Activated CD4-positive, CD25-positive, alpha-beta regulatory T cell treated with anti-CD3 and anti-CD28 coated beads, Interleukin-2, amount 50 U/mL, for 72 hours (primary cell): ENCODE results near the gene CTNNBIP1.
"Not testable (repeated sequence)": the region's sequence is repeated elsewhere in the genome, so short reads cannot be mapped to it uniquely, and the experiment has no call there.

Source experiments
- DNase-seq: peaks from one replicate; pipeline ENCODE4 v3.0.0; 2021

The CTNNBIP1 gene

DNA sequence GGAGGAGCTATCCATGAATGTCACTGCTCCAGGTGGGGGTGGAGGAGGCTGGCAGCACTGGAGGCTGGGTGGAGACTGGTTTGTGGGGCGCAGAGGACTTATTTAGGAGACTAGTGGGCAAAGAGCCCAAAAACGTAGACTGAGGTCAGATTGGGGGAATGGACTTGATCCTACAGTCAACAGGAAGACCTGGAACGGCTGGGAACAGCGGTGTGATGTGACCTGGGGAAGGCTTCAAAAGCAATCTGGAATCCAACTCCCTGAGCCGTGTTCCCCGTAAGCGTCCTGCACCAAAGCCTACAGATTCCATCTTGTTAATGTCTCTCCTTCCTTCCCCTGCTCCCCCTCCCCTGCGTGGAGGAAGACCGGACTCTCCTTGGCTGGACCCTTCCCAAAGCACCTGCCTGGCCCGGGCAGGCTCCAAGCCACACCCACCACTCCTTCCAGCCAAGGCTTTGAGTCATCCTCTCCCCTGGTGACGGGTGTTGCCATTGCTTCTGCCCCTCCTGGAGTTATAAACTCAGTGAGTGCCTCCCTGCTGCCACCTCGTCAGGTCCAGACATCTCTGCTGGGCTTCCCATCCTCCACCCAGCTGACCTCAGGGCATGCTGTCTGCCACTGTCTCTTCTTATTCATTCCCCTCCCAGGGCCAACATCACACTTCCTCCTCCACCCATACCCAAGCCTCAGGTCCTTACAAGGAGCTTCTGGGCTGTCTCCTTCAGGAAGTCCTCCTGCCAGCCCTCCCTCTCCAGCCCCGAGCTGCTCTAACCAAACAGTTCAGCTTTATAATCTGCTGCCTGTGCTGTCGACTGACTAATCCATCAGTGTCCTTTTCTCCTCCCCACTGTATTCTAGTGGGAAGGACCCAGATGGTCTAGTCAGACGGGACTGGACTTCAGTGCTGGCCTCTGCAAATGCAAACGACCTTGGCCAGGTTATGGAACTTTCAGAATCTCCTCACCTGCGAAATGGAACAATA is 84.7 kb downstream of the CTNNBIP1 start:
- no peak for DNase-seq

DNA sequence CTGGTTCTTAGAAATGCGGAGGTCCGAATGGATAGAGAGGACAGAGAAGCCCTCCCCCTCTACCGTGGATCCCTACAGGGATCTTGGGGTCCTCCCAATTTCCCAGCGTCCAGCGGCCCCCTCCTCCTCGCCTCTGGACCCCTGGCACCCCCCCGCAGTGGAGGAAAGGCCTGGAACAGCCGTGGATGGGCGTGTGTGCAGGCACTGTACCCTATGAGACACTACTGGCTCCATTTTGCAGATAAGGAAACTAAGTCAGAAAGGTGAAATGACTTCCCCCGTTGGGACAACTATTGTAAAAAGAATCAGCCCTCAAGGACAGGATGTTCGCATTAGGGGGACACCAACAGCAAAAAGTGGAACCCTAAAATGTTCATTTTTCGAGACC is 85.4 kb downstream of the CTNNBIP1 start:
- no peak for DNase-seq

DNA sequence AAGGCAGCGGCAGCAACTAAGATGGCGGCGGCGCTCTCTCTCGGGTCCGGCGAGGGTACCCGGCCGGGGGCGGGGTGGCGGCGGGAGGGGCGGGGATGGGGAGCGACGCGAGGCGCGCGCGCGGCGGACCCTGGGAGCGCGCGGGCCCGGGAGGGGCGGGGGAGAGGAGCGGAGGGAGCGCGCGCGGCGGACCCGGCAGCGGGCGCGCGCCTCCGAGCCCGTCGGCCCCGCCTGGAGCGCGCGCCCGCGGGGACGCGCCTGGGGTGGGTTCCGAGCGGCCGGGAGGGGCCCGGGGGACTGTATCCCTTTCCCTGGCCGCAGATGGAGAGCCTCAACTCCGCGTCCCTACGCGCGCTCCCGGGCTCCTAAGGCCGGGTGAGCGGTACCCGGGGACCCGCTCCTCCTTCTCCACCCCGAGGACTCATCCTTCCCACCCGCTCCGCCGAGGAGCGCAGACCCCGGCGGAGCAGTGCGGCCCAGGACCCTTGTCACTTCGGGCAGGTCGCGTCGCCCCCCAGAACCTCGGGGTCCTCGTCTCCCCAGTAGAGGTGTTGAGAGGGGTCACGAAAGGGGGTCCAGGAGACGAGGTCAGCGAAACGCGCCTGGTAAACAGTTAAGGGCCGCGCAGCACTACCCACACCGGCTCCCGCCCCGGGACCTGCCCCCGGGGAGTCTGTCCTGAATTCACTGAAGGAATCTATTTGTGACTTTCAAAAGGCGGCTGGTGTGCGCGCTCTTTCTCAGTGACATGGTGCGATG is 85.9 kb downstream of the CTNNBIP1 start, which contains the start of gene CLSTN1:
Gene CLSTN1, minus strand, starts transcription at position 23 of the 759 bp plus-strand sequence. CDS start 232 bp downstream, outside the sequence.
- peak; percentile 86 for DNase-seq

DNA sequence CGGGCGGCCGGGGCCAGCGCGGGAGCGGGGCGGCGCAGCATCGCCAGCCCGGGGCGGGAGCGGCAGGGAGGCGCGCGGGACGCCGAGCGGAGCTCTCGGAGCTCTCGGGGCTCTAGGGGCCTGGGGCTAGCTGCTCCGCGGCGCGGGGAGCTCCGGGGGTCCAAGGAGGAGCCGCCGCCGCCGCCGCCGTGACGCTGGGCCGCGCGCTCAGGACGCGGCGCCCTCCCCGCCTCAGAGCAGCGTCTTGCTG is 86.5 kb downstream of the CTNNBIP1 start:
- DNase-seq: no peak

DNA sequence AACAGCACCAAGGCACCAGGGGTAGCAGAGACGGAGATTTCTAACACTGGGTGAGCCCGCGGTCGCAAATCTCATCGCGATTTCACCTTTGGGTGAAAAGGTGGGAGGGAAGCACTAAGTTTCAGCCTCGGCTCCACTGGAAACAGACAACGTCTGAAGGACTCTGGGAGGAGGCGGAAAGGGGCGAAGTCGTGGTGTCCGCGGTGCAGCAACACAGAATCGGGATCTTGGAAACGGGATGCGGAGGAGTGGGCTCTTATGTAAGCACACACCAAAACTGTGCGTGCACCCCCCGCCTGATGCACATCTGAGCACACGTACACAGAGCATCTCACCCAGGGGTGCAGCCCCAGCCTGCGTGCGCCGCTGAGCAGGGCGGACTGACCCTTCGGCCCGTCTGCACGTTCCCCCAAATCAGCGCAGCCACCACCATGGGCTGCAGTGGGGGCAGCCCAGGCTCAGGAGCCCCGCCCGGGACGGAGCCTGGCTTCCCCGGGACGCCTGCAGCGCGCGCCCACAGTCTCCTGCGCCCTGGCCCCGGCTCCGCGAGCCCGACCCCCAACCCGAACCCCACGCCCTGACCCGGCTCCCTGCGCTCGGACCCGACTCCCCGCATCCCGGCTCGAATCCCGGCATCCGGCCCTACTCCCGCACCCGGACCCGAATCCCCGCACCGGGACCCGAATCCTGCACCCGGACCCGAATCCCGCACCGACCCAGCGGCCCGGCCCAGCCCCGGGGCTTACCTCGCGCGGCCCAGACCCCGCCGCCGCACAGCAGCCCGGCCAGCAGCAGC is 87.0 kb downstream of the CTNNBIP1 start:
- peak; percentile 48 for DNase-seq

DNA sequence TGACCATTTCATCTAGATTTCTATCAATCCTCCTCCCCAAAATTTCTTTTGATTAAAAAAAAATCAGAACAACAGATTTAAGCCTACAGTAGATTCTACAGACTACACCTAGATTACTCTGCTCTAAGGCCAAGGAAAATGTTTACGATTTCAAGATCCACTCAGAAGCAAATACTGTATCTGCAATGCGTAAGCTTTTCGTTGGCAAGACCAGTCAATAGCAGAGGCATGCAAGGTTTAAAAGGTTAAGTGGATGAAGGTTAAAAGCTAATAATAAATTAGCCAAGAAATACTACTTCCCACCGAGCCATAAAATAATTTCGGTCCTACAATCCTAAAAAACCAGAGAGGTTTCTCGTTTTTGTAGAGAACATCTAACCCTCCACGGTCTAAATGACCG is 87.6 kb downstream of the CTNNBIP1 start:
- DNase-seq: no peak

DNA sequence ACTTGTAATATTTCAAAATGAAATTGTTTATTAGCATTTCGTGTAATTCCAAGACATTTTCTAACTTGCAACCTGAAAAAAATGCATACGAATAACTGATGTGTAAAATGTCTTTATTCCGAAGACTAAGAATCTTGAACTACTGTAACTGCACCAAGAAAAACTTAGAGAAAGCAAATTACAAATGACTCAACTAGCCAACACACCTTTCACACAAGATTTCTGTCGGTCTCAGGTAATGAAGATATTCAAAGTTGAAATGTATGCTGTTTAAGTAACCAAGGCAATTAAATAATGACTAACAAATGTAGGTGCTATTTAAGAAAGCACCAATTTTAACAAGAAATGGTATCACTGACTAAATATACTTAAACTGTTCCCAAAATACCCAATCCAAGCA is 88.4 kb downstream of the CTNNBIP1 start:
- no peak for DNase-seq

DNA sequence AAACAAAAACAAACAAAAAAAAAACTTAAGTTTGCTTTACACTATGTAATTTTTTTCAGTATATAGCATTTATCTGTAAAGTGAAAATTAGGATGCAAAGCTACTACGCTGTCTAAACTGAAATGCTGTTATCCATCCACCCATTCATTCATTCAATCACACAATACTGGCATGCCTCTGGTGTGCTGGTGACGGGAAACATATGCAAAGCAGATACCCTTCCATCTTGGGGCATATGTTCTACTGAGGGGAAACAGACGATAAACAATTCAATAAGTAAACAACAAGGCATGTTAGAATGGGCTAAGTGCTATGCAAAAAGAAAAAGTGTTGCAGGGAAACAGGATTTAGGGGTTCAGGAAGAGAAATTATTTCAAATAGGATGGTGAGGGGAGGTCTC is 89.5 kb downstream of the CTNNBIP1 start:
- no peak for DNase-seq

DNA sequence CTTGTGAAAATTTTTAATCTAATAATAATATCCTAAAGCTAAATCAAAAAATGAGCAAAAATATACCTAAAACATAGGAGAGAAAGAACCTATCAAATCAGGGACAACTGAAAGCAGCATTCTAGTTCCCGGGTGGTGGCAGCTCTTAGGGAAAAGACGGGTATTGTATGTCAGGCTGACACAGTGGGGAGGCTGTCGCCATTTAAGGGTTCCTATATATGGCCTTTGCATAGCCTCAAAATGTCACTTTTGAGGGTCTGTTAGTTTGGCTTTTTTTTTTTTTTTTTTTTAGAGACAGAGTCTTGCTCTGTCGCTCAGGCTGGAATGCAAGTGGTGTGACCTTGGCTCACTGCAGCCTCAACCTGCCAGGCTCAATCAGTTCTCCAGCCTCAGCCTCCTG is 92.3 kb downstream of the CTNNBIP1 start:
- DNase-seq: no peak

DNA sequence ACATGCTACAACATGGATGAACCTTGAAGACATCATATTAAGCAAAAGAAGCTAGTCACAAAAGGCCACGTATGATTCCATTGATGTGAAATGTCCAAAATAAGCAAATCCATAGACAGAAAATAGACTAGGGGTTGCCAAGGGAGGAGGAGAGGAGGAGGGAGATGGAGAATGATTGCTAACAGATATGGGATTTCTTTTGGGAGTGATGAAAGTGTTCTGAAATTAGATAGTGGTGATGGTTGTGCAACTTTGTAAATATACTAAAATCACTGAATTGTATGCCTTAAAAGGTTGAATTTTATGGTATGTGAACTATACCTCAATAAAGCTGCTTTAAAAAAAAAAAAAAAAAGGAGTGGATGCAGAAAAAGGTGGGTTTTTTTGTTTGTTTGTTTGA is 93.9 kb downstream of the CTNNBIP1 start:
- no peak for DNase-seq

DNA sequence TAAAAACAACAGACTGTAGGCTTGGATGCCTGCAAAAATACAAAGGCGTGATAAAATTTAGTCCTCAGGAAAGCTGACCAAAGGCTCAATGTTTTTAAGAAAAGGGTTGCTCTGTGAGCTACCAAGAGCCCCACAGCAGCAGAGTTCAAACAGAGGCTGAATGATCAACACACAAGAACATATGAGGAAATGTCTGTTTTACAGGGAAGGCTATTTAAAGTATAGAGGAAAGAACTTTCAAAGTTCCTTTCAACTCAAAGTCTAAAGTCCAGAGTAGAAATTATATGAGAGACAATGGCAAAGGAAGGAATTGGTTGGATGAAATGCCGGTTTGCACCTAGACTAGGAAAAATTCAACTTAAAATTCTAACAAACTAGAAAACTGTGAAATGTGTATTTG is 94.9 kb downstream of the CTNNBIP1 start:
- DNase-seq: no peak

DNA sequence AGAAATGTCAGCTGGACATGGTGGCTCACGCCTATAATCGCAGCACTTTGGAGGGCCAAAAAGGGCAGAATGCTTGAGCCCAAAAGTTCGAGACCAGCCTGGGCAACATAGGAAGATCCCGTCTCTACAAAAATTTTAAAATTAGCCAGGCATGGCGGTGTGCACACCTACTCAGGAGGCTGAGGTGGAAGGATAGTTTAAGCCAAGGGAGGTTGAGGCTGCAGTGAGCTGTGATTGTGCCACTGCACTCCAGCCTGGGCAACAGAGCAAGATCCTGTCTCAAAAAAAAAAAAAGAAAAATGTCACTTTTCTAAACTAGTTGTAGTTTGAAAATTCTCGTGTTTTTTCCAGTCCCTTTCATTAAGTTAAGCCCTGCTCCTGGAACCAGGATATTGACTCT is 95.5 kb downstream of the CTNNBIP1 start:
- DNase-seq: no peak

DNA sequence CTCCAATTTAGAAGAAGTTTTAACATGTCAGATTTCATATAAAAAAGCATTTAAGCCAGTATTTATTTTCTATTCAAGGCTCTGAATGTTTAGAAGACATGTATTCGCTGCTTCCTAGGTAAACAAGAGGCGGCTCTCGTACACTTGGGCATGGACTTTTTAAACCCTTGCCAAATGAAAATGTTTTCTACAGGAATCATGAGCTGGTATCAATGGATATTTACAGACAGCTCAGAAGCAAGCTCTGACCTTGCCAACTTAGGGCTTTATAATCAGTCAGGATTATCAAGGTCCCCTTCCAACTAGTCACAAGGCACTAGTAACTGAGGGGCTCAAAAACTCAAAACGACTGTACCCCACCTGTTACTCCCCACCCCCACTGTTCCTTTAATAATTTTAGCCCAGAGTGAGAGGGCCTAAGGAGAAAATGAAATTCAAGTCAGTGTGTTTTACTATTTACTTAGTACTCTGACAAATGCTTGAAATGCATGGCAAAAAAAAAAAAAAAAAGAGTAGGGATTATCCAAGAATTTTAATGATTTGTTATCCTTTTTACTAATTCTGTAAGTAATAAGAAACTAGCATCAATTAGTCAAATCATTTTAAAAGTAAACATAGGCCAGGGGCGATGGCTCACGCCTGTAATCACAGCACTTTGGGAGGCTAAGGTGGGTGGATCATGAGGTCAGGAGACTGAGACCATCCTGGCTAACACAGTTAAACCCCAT is 98.7 kb downstream of the CTNNBIP1 start:
- DNase-seq: no peak

DNA sequence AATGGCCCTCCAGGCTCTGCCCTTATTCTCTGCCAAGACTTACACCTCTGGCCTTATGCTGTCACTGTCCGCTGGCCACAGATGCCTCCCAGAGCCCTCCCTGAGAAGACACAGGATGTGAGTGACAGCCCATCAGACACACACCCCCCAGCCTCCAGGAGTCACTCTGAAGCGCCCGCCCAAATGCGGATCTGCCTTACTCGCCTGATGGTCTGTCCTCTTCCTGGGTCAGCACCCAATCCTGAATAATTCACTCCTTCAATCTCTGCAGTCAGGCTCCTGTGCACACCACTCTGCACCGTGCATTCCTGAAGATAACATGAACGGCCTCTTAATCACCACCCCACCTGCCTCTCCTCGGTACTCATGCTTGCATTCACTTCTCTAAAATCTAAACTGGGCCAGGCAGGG is 101.0 kb downstream of the CTNNBIP1 start:
- no peak for DNase-seq

DNA sequence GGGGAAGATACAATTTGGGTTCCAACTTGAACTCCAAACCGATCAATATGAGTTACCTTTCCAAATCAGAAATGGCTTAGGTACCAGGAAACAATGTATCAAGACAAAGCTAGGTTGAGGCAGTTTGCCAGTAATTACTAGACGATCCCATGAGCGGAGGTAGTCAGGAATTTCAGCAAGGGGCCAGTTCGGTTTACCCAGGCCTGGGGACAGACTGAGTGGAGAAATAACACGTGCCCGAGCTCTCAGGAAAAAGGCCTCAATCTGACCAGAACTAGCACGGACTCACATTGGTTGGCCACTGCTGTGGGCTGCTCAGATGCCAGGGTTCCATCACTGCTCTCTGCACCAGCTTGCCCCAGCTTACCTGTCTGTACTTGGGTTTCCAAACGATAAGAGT is 101.6 kb downstream of the CTNNBIP1 start:
- DNase-seq: no peak

DNA sequence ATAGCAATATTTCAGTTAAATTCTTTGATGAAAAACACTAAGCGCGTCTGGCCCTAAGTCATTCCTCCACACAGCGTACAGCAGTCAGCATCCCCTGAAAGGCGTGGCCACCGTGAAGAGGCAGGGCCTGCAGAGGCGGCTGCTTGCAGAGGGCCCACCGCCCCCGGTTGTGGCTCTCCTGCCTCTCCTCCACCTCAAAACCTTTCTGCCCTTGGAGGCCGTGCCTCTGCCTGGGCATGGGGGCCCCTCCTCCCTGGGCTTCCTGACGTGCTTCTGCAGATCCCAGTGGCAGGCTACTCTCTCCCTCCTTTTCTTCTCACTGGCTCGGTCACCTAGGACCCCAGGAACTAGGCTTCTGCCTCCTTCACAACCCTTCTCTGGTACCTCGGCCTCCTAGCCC is 102.5 kb downstream of the CTNNBIP1 start:
- no peak for DNase-seq

DNA sequence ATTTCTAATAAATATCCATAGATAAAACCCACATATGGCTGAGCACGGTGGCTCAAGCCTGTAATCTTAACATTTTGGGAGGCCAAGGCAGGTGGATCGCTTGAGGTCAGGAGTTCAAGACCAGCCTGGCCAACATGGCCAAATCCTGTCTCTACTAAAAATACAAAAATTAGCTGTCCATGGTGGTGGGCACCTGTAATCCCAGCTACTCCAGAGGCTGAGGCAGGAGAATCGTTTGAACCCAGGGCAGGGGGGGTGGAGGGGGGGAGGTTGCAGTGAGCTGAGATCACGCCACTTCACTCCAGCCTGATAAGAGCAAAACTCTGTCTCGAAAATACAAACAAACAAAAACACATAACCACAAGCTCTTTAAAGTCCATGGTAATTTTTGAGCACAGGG is 104.1 kb downstream of the CTNNBIP1 start:
- DNase-seq: not testable (repeated sequence)

DNA sequence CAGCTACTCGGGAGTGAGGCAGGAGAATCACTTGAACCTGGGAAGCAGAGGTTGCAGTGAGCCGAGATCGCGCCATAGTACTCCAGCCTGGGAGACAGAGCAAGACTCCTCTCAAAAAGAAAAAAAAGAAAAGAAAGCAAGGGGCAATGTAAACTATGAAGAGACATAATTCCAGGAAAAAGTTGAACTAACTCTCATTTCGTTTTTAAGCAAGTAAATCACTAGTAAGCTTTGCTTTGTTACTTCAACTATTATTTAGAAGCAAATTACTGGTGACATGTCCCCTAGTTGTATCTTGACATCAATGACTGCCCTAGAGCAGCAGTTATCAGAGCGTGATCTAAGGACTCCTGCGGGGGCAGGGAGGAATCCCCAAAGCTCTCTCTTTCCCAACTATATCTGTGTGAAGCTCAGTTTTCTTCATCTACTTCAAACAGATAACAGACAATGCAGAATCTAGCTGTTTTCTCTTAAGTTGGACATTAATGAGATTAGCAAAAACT is 105.0 kb downstream of the CTNNBIP1 start:
- no peak for DNase-seq

DNA sequence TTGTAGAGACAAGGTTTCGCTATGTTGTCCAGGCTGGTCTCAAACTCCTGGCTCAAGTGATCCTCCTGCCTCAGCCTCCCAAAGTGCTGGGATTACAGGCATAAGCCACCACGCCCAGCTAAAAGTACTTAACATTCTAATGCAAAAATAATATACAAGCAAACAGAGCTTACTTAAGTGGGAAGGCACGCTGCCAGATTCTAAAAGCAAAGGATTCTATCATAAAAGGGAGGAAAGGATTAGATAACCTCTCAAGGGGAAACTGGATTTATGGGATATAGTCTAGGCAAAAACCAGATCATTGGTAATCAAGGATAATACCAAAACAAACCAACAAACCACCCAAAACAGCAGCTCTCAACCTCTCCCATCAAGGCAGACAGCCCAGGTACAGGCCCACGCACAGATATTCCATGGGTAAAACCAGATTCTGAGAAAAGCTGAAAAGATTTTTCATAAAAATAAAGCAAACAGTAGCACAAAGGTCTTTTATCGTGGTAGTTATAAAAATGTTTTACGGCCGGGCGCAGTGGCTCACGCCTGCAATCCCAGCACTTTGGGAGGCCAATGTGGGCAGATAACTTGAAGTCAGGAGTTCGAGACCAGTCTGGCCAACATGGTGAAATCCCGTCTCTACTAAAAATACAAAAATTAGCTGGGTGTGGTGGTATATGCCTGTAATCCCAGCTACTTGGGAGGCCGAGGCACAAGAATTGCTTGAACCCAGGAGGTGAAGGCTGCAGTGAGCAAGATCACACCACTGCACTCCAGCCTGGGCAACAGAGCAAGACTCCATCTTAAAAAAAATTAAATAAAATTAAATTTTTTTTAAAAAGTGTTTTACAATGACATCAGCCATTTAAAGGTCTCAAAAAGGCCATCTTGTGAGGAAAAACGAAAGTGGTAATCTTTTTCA is 106.8 kb downstream of the CTNNBIP1 start:
- DNase-seq: not testable (repeated sequence)

DNA sequence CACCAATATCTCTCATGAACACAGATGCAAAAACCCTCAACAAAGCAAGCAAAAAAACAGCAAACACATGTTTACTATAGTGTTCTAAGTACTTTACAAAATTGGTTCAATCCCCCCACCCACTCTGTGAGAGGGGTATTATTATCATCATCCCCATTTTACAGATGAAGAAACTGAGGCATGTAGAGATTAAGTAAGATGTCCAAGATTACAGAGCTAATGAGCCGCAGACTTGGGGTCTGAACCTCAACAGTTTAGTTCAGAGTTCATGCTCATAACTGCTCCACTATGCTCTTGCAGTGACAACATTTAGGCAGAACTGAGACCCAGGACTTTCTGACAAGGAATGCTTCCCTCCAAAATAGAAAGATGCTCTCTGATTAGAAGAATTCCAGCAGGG is 108.2 kb downstream of the CTNNBIP1 start:
- DNase-seq: no peak
